Measurements from ENCODE around the gene HSD17B8. TPM values are rescaled to one million over a fixed set of nuclear protein-coding genes. Genes with fewer than 3 reads are reported as not detected.

Gene HSD17B8
- total and polyA plus RNA-seq, 2 donors (not counting 1 experiment from before 2014, with no cell fraction given): 10.8 to 25.5 TPM

- Histone ChIP-seq H3K4me2 (replicated peaks; ENCODE audit: low read depth, low read length, poor library complexity, severe bottlenecking) (no peak overlapping the region), H2AFZ (ENCODE audit: insufficient read depth, low read depth, low read length, poor library complexity, severe bottlenecking) (no peak overlapping the region), H3K4me3 (ENCODE audit: control extremely low read depth in 1 of 5, extremely low read depth in 1 of 5, insufficient read depth in 1 of 5, low read depth in 2 of 5, low read length in 4 of 5) (no peak overlapping the region), H3K9ac (ENCODE audit: low read length) (no peak overlapping the region), H3K4me1 (ENCODE audit: control insufficient read depth in 2 of 2, insufficient read depth in 2 of 2, low read length in 2 of 2) (peaks cover 4 to 17% of the 10 kb centered on the region in 2 donors), H3K9me3 (ENCODE audit: control extremely low read depth in 1 of 3, control insufficient read depth in 2 of 3, insufficient read depth in 1 of 3, low read length in 2 of 3) (no peaks in the 10 kb centered on the region), H3K36me3 (replicated peaks in 1 of 2; ENCODE audit: control extremely low read depth in 1 of 2, control insufficient read depth in 1 of 2, extremely low read depth in 1 of 2, insufficient read depth in 2 of 2, low read length in 1 of 2) (no peaks in the 10 kb centered on the region), H3K27ac (ENCODE audit: low read length in 2 of 2) (no peak overlapping the region), H3K79me2 (ENCODE audit: control insufficient read depth, insufficient read depth, low read length) (no peaks in the 10 kb centered on the region), H3K27me3 (replicated peaks in 1 of 4; ENCODE audit: control extremely low read depth in 1 of 4, control insufficient read depth in 3 of 4, insufficient read depth in 4 of 4, low read length in 3 of 4) (peaks cover 0 to 3% (median 0%) of the 10 kb centered on the region in 4 experiments), H4K20me1 (ENCODE audit: control insufficient read depth, insufficient read depth, low read length, poor library complexity, severe bottlenecking) (no peaks in the 10 kb centered on the region)
- no peak for ATAC-seq (ENCODE audit: low read depth)
- H3K4me1 Mint-ChIP-seq: peaks cover 21% of the 10 kb centered on the region
- peaks cover 19% of the 10 kb centered on the region for H3K27me3 Mint-ChIP-seq
- TF ChIP-seq, protein P1, sequence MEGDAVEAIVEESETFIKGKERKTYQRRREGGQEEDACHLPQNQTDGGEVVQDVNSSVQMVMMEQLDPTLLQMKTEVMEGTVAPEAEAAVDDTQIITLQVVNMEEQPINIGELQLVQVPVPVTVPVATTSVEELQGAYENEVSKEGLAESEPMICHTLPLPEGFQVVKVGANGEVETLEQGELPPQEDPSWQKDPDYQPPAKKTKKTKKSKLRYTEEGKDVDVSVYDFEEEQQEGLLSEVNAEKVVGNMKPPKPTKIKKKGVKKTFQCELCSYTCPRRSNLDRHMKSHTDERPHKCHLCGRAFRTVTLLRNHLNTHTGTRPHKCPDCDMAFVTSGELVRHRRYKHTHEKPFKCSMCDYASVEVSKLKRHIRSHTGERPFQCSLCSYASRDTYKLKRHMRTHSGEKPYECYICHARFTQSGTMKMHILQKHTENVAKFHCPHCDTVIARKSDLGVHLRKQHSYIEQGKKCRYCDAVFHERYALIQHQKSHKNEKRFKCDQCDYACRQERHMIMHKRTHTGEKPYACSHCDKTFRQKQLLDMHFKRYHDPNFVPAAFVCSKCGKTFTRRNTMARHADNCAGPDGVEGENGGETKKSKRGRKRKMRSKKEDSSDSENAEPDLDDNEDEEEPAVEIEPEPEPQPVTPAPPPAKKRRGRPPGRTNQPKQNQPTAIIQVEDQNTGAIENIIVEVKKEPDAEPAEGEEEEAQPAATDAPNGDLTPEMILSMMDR (IDR thresholded peaks at IDR 0.05): no peak
- no peak for TF ChIP-seq EZH2 (IDR thresholded peaks at IDR 0.05; ENCODE audit: borderline replicate concordance, insufficient read depth, low read depth, low read length, poor library complexity, severe bottlenecking)
- DNase-seq: no peak
- POLR2A ChIA-PET: no interaction called here
- WGBS (ENCODE audit: insufficient coverage): 70% methylated on average over 2 of the region's 6 CpGs
- no peaks in the 10 kb centered on the region for H3K9me3 Mint-ChIP-seq (ENCODE audit: insufficient read depth)
- intact Hi-C loops (cut with micrococcal nuclease): no loop called here
- H3K27ac Mint-ChIP-seq: no peak overlapping the region
- CTCF ChIA-PET: no interaction called here
- no peak overlapping the region for H3K4me3 Mint-ChIP-seq
These were observed 38.1 kb upstream of the HSD17B8 start for GRCh38 chr6:33166363-33166762.

DNA sequence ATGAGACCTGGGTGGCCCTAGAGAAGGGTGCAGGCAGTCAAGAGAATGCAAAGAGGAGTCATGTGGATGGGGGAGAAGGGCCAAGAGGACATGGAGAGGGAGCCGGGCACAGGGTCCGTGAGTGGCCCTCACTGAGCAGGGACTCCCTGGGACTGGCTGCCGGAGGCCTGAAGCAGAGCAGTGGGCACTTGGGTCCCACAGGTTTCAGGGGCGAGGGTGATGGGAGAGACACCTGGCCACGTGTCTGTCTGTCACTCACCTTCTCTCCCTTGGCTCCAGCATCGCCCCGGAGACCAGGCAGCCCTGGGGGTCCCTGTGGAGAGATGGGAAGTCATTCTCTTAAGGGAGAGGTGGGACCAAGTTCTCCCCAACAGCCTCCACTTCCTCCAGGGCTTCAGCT lies 37.6 kb upstream of the HSD17B8 start:
- H3K9me3 ChIP-seq (ENCODE audit: control extremely low read depth in 1 of 3, control insufficient read depth in 2 of 3, insufficient read depth in 1 of 3, low read length in 2 of 3): no peaks in the 10 kb centered on the region
- Mint-ChIP-seq H3K4me3 (no peak overlapping the region), H3K27me3 (peaks cover 19% of the 10 kb centered on the region), H3K27ac (no peak overlapping the region), H3K9me3 (ENCODE audit: insufficient read depth) (no peaks in the 10 kb centered on the region), H3K4me1 (peaks cover 17% of the 10 kb centered on the region)
- POLR2A ChIA-PET: no interaction called here
- no peak overlapping the region for H3K4me2 ChIP-seq (replicated peaks; ENCODE audit: low read depth, low read length, poor library complexity, severe bottlenecking)
- no peak overlapping the region for H2AFZ ChIP-seq (ENCODE audit: insufficient read depth, low read depth, low read length, poor library complexity, severe bottlenecking)
- peaks cover 0 to 3% (median 0%) of the 10 kb centered on the region in 4 experiments for H3K27me3 ChIP-seq (replicated peaks in 1 of 4; ENCODE audit: control extremely low read depth in 1 of 4, control insufficient read depth in 3 of 4, insufficient read depth in 4 of 4, low read length in 3 of 4)
- DNase-seq: no peak
- TF ChIP-seq EZH2 (IDR thresholded peaks at IDR 0.05; ENCODE audit: borderline replicate concordance, insufficient read depth, low read depth, low read length, poor library complexity, severe bottlenecking): no peak
- TF ChIP-seq, protein P1 (IDR thresholded peaks at IDR 0.05): no peak
- H4K20me1 ChIP-seq (ENCODE audit: control insufficient read depth, insufficient read depth, low read length, poor library complexity, severe bottlenecking): no peaks in the 10 kb centered on the region
- intact Hi-C loops (cut with micrococcal nuclease): no loop called here
- CTCF ChIA-PET: no interaction called here
- H3K36me3 ChIP-seq (replicated peaks in 1 of 2; ENCODE audit: control extremely low read depth in 1 of 2, control insufficient read depth in 1 of 2, extremely low read depth in 1 of 2, insufficient read depth in 2 of 2, low read length in 1 of 2): no peaks in the 10 kb centered on the region
- peaks cover 3 to 13% of the 10 kb centered on the region in 2 donors for H3K4me1 ChIP-seq (ENCODE audit: control insufficient read depth in 2 of 2, insufficient read depth in 2 of 2, low read length in 2 of 2)
- H3K27ac ChIP-seq (ENCODE audit: low read length in 2 of 2): no peak overlapping the region
- 96% methylated on average over 3 of the region's 7 CpGs for WGBS (ENCODE audit: insufficient coverage)
- H3K4me3 ChIP-seq (ENCODE audit: control extremely low read depth in 1 of 5, extremely low read depth in 1 of 5, insufficient read depth in 1 of 5, low read depth in 2 of 5, low read length in 4 of 5): no peak overlapping the region
- H3K79me2 ChIP-seq (ENCODE audit: control insufficient read depth, insufficient read depth, low read length): no peaks in the 10 kb centered on the region
- no peak overlapping the region for H3K9ac ChIP-seq (ENCODE audit: low read length)
- ATAC-seq (ENCODE audit: low read depth): no peak

Measured in B cell (primary cell).